ENCODE measurements around the gene FCHSD2. TPM values are rescaled to one million over a fixed set of nuclear protein-coding genes. Genes with fewer than 3 reads are reported as not detected.

Gene FCHSD2
- total and polyA plus RNA-seq, 2 of the 8 experiments (the other 6 are each of a cell fraction or from before 2014, with no cell fraction given), result 4.1 to 7.8 TPM

DNA sequence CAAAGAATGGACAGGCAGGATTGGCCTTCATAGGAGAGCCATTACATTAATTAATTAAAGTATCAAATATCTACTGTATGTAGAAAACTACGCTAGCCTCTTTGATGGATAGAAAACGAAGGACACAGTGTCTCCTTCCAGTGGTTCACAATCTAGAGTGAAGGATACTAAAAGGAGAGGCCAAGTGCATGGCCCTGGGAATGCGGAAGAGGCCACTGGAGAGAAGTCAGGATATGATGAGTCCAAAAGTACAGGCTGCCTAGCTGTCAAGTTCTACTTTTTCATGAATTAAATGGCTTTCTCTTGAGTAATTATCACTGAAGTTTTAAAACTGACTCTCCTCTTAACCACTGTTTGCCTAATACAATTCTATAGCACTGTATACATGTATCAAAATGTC is 286.1 kb downstream of the FCHSD2 start:
- Histone ChIP-seq H3K4me3 (ENCODE audit: extremely low read depth in 1 of 4, insufficient read depth in 2 of 4, low read depth in 3 of 4, low read length in 4 of 4) (no peak overlapping the region), H3K27me3 (replicated peaks in 1 of 4; ENCODE audit: control insufficient read depth in 3 of 4, extremely low read depth in 1 of 4, insufficient read depth in 3 of 4, low read length in 3 of 4) (no peaks in the 10 kb centered on the region), H3K23me2 (ENCODE audit: low read depth, low read length) (no peaks in the 10 kb centered on the region), H3K14ac (ENCODE audit: insufficient read length) (no peak overlapping the region), H4K5ac (ENCODE audit: insufficient read length, low read depth, low read length) (no peak overlapping the region), H2BK15ac (ENCODE audit: low read length) (no peak overlapping the region), H4K8ac (ENCODE audit: extremely low read depth, insufficient read depth, low read length) (no peak overlapping the region), H2BK12ac (ENCODE audit: low read depth, low read length) (no peak overlapping the region), H3K4me1 (replicated peaks in 1 of 4; ENCODE audit: control insufficient read depth in 3 of 4, insufficient read depth in 4 of 4, low read length in 3 of 4) (no peaks in the 10 kb centered on the region), H4K20me1 (replicated peaks in 1 of 2; ENCODE audit: control insufficient read depth in 1 of 2, insufficient read depth in 2 of 2, low read length in 2 of 2) (no peaks in the 10 kb centered on the region), H3K56ac (replicated peaks; ENCODE audit: insufficient read length, low read depth, low read length) (no peak overlapping the region), H4K91ac (replicated peaks; ENCODE audit: insufficient read length, low read length) (no peak overlapping the region), H2AK5ac (ENCODE audit: low read depth, low read length) (no peak overlapping the region), H3K18ac (ENCODE audit: extremely low read depth, low read length) (no peak overlapping the region), H3K79me1 (ENCODE audit: low read depth, low read length) (no peaks in the 10 kb centered on the region), H3K9ac (replicated peaks in 1 of 4; ENCODE audit: extremely low read depth in 1 of 4, low read depth in 3 of 4, low read length in 3 of 4) (no peak overlapping the region), H3K4ac (replicated peaks; ENCODE audit: insufficient read length, low read depth, low read length) (no peak overlapping the region), H2AFZ (ENCODE audit: low read length) (no peak overlapping the region), H3K9me3 (ENCODE audit: insufficient read depth in 2 of 2, low read depth in 1 of 2, low read length in 1 of 2) (no peaks in the 10 kb centered on the region), H2BK20ac (ENCODE audit: low read length) (no peak overlapping the region), H3K79me2 (ENCODE audit: control insufficient read depth in 1 of 2, insufficient read depth in 2 of 2, low read length in 2 of 2) (no peaks in the 10 kb centered on the region), H3K4me2 (ENCODE audit: insufficient read depth in 1 of 2, low read depth in 2 of 2, low read length in 2 of 2) (no peak overlapping the region), H2BK120ac (replicated peaks; ENCODE audit: low read depth, low read length) (no peak overlapping the region), H3K36me3 (ENCODE audit: control insufficient read depth in 2 of 4, insufficient read depth in 4 of 4, low read length in 3 of 4) (no peaks in the 10 kb centered on the region), H2BK5ac (ENCODE audit: low read depth, low read length) (no peak overlapping the region), H3K27ac (ENCODE audit: low read depth, low read length) (no peak overlapping the region), H3K23ac (ENCODE audit: insufficient read length) (no peak overlapping the region)
- DNase-seq (ENCODE audit: low read depth in 1 of 2, low spot score in 2 of 2) (no peak), FAIRE-seq (no peak)
- 93% methylated on average over 3 of the region's 3 CpGs; no CpG with 5 or more reads in 1 of the 2 experiments for WGBS, 2 experiments (ENCODE audit: extremely low coverage in 1 of 2, insufficient coverage in 1 of 2, insufficient read length in 1 of 2, insufficient replicate concordance in 2 of 2, low coverage in 1 of 2, low lambda C conversion rate in 2 of 2, missing lambda C conversion rate in 1 of 2)
- no peak for TF ChIP-seq CBX8 (IDR thresholded peaks at IDR 0.05; ENCODE audit: borderline replicate concordance, low read depth, low read length)
- no peak for TF ChIP-seq POU5F1 (IDR thresholded peaks at IDR 0.05; ENCODE audit: low read depth, low read length)
- no peak for TF ChIP-seq SRF (IDR thresholded peaks at IDR 0.05; ENCODE audit: low read depth, low read length)
- no peak for TF ChIP-seq YY1 (IDR thresholded peaks at IDR 0.05; ENCODE audit: low read depth, low read length)
- no peak for TF ChIP-seq BCL11A (IDR thresholded peaks at IDR 0.05; ENCODE audit: low read depth in 2 of 2, low read length in 2 of 2)
- TF ChIP-seq, protein P1, sequence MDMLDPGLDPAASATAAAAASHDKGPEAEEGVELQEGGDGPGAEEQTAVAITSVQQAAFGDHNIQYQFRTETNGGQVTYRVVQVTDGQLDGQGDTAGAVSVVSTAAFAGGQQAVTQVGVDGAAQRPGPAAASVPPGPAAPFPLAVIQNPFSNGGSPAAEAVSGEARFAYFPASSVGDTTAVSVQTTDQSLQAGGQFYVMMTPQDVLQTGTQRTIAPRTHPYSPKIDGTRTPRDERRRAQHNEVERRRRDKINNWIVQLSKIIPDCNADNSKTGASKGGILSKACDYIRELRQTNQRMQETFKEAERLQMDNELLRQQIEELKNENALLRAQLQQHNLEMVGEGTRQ (IDR thresholded peaks at IDR 0.05; ENCODE audit: low read length), result no peak
- no peak for TF ChIP-seq GTF2F1 (IDR thresholded peaks at IDR 0.05; ENCODE audit: borderline replicate concordance, low read depth, low read length)
- ChIA-PET CTCF (ENCODE audit: partially characterized antibody) (interaction anchor here (1.1 to 2.5 kb wide), 2 partner anchors 313 to 322 kb away, joined by 3 to 8 read pairs; no protein-coding TSS in a partner anchor), POLR2A (ENCODE audit: partially characterized antibody) (no interaction called here)
